Body of pancreas (tissue), 4 donors: Measurements from ENCODE around the gene IQGAP2. TPM values are rescaled to one million over a fixed set of nuclear protein-coding genes. Genes with fewer than 3 reads are reported as not detected.

Experiments used
- ATAC-seq: fragments of 150-250 bp; one replicate; pipeline ENCODE4 v1.9.1; 2016
- DNase-seq, 4 donors: peaks; one replicate each; pipeline ENCODE4 v3.0.0-alpha.2; 2019
- H3K27ac ChIP-seq, 4 donors: fragments of 200-600 bp; sonication (generic); 1 replicate in 3 of 4; 2 replicates in 1 of 4; pipeline versions ENCODE4 v1.5.1 to v1.6.1; 2016 to 2019; ENCODE audit warnings: mild to moderate bottlenecking in 1 of 4, mixed read lengths in 1 of 4, moderate library complexity in 1 of 4
- H3K27me3 ChIP-seq, 2 donors: fragments of 200-600 bp; sonication (generic); one replicate each; pipeline ENCODE4 v1.6.0; 2016; ENCODE audit warnings: mild to moderate bottlenecking in 1 of 2
- H3K36me3 ChIP-seq, 2 donors: fragments of 200-600 bp; sonication (generic); replicated peaks in 1 of 2; 2 replicates each; pipeline ENCODE4 v1.5.1; 2016; ENCODE audit warnings: low read depth in 2 of 2; ENCODE audit not compliant: insufficient read depth in 1 of 2
- H3K4me1 ChIP-seq: fragments of 200-600 bp; sonication (generic); one replicate; pipeline ENCODE4 v1.6.0; 2016
- H3K4me3 ChIP-seq, 2 donors: fragments of 200-600 bp; sonication (generic); 1 replicate in 1 of 2; 2 replicates in 1 of 2; pipeline ENCODE4 v1.5.1; 2016 to 2019
- H3K9me3 ChIP-seq, 3 donors: fragments of 200-600 bp; sonication (generic); 1 replicate in 2 of 3; 2 replicates in 1 of 3; pipeline ENCODE4 v1.5.1; 2016
- CTCF ChIP-seq, 7 experiments: fragments of 450-650 bp in 4 of 7; fragments of 200-600 bp in 3 of 7; sonication (generic) in 3 of 7; IDR thresholded peaks; one replicate each; pipeline ENCODE4 v1.5.1; 2016 to 2019; ENCODE audit warnings: antibody characterized with exemption in 7 of 7
- POLR2A ChIP-seq, 3 donors: fragments of 450-650 bp; IDR thresholded peaks; one replicate each; pipeline ENCODE4 v1.6.1; 2016; ENCODE audit warnings: antibody characterized with exemption in 3 of 3, mild to moderate bottlenecking in 2 of 3
- WGBS, 2 donors: methylation state at CpG; one replicate each; pipeline ENCODE4 v1.1.5; 2017; 5-methylcytosine and 5-hydroxymethylcytosine counted together
- intact Hi-C: fragments of 100-400 bp; cut with DNase I; formaldehyde crosslinking; loops from one replicate; pipeline ENCODE4 v1.15.1; 2023
- total RNA-seq, 2 donors: library from RNA; depleted of rRNA; stranded (reverse); fragments of >200 nt; gene quantifications; one replicate each; pipeline ENCODE4 v1.1.0, GENCODE V29; 2016

IQGAP2 gene
- total RNA-seq, 2 donors from 2014 or later = 41.2 to 49.5 TPM

GRCh38 chr5:76393035-76393680 is 9.9 kb upstream of the IQGAP2 start:
- Histone ChIP-seq H3K27me3 (no peaks in the 10 kb centered on the region), H3K27ac (peak overlapping the region in 1 of 4 donors; percentile 21), H3K36me3 (no peaks in the 10 kb centered on the region), H3K4me1 (peaks cover 46% of the 10 kb centered on the region), H3K4me3 (no peak overlapping the region), H3K9me3 (no peaks in the 10 kb centered on the region)
- DNase-seq = no peak
- 66 to 70% methylated on average over 5 of the region's 5 CpGs for WGBS, 2 donors
- no peak for ATAC-seq
- intact Hi-C loops = no loop called here
- TF ChIP-seq POLR2A (IDR thresholded peaks at IDR 0.05) (no peak), CTCF (IDR thresholded peaks at IDR 0.05) (no peak)

- intact Hi-C loops = no loop called here
- H3K9me3 ChIP-seq = no peaks in the 10 kb centered on the region
- no peaks in the 10 kb centered on the region for H3K27me3 ChIP-seq
- H3K36me3 ChIP-seq = no peaks in the 10 kb centered on the region
- ATAC-seq = no peak
- 98 to 100% methylated on average over 2 of the region's 2 CpGs for WGBS, 2 donors
- no peak for DNase-seq
- no peak overlapping the region for H3K27ac ChIP-seq
- H3K4me1 ChIP-seq = peaks cover 18% of the 10 kb centered on the region
- TF ChIP-seq POLR2A (IDR thresholded peaks at IDR 0.05) (no peak), CTCF (IDR thresholded peaks at IDR 0.05) (no peak)
- no peak overlapping the region for H3K4me3 ChIP-seq
Measured at GRCh38 chr5:76397200-76397599, 5.9 kb upstream of the IQGAP2 start.

- H3K27ac ChIP-seq = no peak overlapping the region
- intact Hi-C loops = no loop called here
- H3K27me3 ChIP-seq = no peaks in the 10 kb centered on the region
- ATAC-seq (no peak), DNase-seq (no peak)
- H3K4me1 ChIP-seq = peaks cover 12% of the 10 kb centered on the region
- no peaks in the 10 kb centered on the region for H3K36me3 ChIP-seq
- no peak overlapping the region for H3K4me3 ChIP-seq
- H3K9me3 ChIP-seq = no peaks in the 10 kb centered on the region
- WGBS, 2 donors = 91 to 100% methylated on average over 2 of the region's 2 CpGs
- TF ChIP-seq CTCF (IDR thresholded peaks at IDR 0.05) = no peak
- no peak for TF ChIP-seq POLR2A (IDR thresholded peaks at IDR 0.05)
Measured at GRCh38 chr5:76399268-76399667, 3.8 kb upstream of the IQGAP2 start.

- no peak overlapping the region for H3K4me3 ChIP-seq
- ATAC-seq (no peak), DNase-seq (no peak)
- no peak overlapping the region for H3K27ac ChIP-seq
- WGBS, 2 donors = 60 to 66% methylated on average over 5 of the region's 5 CpGs
- H3K36me3 ChIP-seq = no peaks in the 10 kb centered on the region
- TF ChIP-seq POLR2A (IDR thresholded peaks at IDR 0.05) = no peak
- TF ChIP-seq CTCF (IDR thresholded peaks at IDR 0.05) = no peak
- no peaks in the 10 kb centered on the region for H3K27me3 ChIP-seq
- intact Hi-C loops = no loop called here
- no peaks in the 10 kb centered on the region for H3K9me3 ChIP-seq
- peaks cover 23% of the 10 kb centered on the region for H3K4me1 ChIP-seq
Measured at GRCh38 chr5:76400466-76400865, 2.6 kb upstream of the IQGAP2 start.

- WGBS, 2 donors = 10 to 12% methylated on average over 10 to 11 of the region's 11 CpGs
- TF ChIP-seq CTCF (IDR thresholded peaks at IDR 0.05) = no peak
- TF ChIP-seq POLR2A (IDR thresholded peaks at IDR 0.05) = peak in 1 of 3 donors; percentile 30
- Histone ChIP-seq H3K27me3 (no peaks in the 10 kb centered on the region), H3K9me3 (no peaks in the 10 kb centered on the region), H3K4me1 (peaks cover 37% of the 10 kb centered on the region), H3K36me3 (no peaks in the 10 kb centered on the region), H3K4me3 (no peak overlapping the region), H3K27ac (peak overlapping the region; percentile 68 to 97 (median 95))
- DNase-seq (peak in 1 of 4 donors; percentile 30), ATAC-seq (no peak)
- intact Hi-C loops = no loop called here
Measured at GRCh38 chr5:76401801-76402250, 1.3 kb upstream of the IQGAP2 start.
